GM18499 (cell line): ENCODE data around the gene RPTOR.

Experiments
- ATAC-seq: cut with Tn5 transposase; IDR thresholded peaks from one replicate; pipeline ENCODE4 v1.9.1; 2021; ENCODE audit warnings: moderate number of reproducible peaks; ENCODE audit not compliant: insufficient read depth, unreplicated experiment

RPTOR gene

GRCh38 chr17:80943346-80944145, 398.9 kb downstream of the RPTOR start:
- ATAC-seq: no peak

GRCh38 chr17:80944326-80944725, 399.7 kb downstream of the RPTOR start:
- no peak for ATAC-seq

- ATAC-seq: no peak
Measured at GRCh38 chr17:80945736-80946135, 401.1 kb downstream of the RPTOR start.

GRCh38 chr17:80946449-80946848, 401.8 kb downstream of the RPTOR start:
- no peak for ATAC-seq

- no peak for ATAC-seq
Measured at GRCh38 chr17:80947200-80947940, 402.7 kb downstream of the RPTOR start.

- ATAC-seq: no peak
Measured at GRCh38 chr17:80948019-80948975, 403.7 kb downstream of the RPTOR start.

GRCh38 chr17:80948976-80949450, 404.4 kb downstream of the RPTOR start:
- ATAC-seq: no peak

- ATAC-seq: no peak
Measured at GRCh38 chr17:80949451-80950421, 405.1 kb downstream of the RPTOR start.

- no peak for ATAC-seq
Measured at GRCh38 chr17:80950466-80951120, 406.0 kb downstream of the RPTOR start.

GRCh38 chr17:80951121-80952090, 406.8 kb downstream of the RPTOR start:
- no peak for ATAC-seq

- no peak for ATAC-seq
Measured at GRCh38 chr17:80952291-80952690, 407.7 kb downstream of the RPTOR start.

GRCh38 chr17:80953471-80954315, 409.1 kb downstream of the RPTOR start:
- ATAC-seq: no peak

GRCh38 chr17:80955078-80955477, 410.4 kb downstream of the RPTOR start:
- ATAC-seq: no peak

- no peak for ATAC-seq
Measured at GRCh38 chr17:80955671-80956280, 411.1 kb downstream of the RPTOR start.

GRCh38 chr17:80956321-80957190, 411.9 kb downstream of the RPTOR start:
- no peak for ATAC-seq
